SK-N-SH (cell line): ENCODE data around the gene MIER1. TPM values are rescaled to one million over a fixed set of nuclear protein-coding genes. Genes with fewer than 3 reads are reported as not detected.

Source experiments
- CTCF ChIA-PET: fragments of 300-600, 350-600 bp; formaldehyde crosslinking; extraction: SDS; loops from one replicate; lab custom pipeline; 2021; lab: Yijun Ruan, JAX
- POLR2A ChIA-PET: fragments of 350-600 bp; sonication (Branson Sonifier 250); formaldehyde crosslinking; extraction: SDS; loops from one replicate; lab custom pipeline; 2020; ENCODE audit warnings: antibody characterized with exemption, inconsistent platforms; lab: Yijun Ruan, JAX
- DNase-seq: peaks from one replicate; pipeline ENCODE4 v3.0.0; 2012
- H2AFZ ChIP-seq: fragments of 200-600 bp; sonication (generic); 2 replicates; pipeline ENCODE4 v1.8.1; 2016; ENCODE audit warnings: antibody characterized with exemption, mild to moderate bottlenecking, low read depth
- H3F3A ChIP-seq: fragments of 200-600 bp; sonication (generic); replicated peaks from 2 replicates; pipeline ENCODE3; 2016; ENCODE audit warnings: antibody characterized with exemption, mild to moderate bottlenecking; ENCODE audit not compliant: insufficient read depth
- H3K27ac ChIP-seq, 2 experiments: fragments of 200-500 bp in 1 of 2; fragments of 200-600 bp in 1 of 2; sonication (Bioruptor generic) in 1 of 2; sonication (generic), shearing (Covaris generic) in 1 of 2; 2 replicates each; pipeline versions ENCODE4 v1.5.1 to v1.6.1; 2014 to 2016; ENCODE audit warnings: low read depth in 2 of 2, inconsistent platforms in 1 of 2, low read length in 1 of 2, mild to moderate bottlenecking in 1 of 2, mixed read lengths in 1 of 2
- H3K27me3 ChIP-seq: fragments of 200-600 bp; sonication (generic), shearing (Covaris generic); 2 replicates; pipeline ENCODE4 v1.6.1; 2016; ENCODE audit warnings: mixed run types; ENCODE audit not compliant: insufficient read depth
- H3K36me3 ChIP-seq, 2 experiments: fragments of 200-500 bp in 1 of 2; fragments of 200-600 bp in 1 of 2; sonication (Bioruptor generic) in 1 of 2; sonication (generic) in 1 of 2; replicated peaks in 1 of 2; 2 replicates each; pipeline versions ENCODE3 to v1.5.1; 2014 to 2016; ENCODE audit warnings: low read length in 1 of 2, mild to moderate bottlenecking in 1 of 2; ENCODE audit not compliant: insufficient read depth in 2 of 2, control insufficient read depth in 1 of 2
- H3K4me1 ChIP-seq, 2 experiments: fragments of 200-500 bp in 1 of 2; fragments of 200-600 bp in 1 of 2; sonication (Bioruptor generic) in 1 of 2; sonication (generic), shearing (Covaris generic) in 1 of 2; 2 replicates each; pipeline versions ENCODE4 v1.5.1 to v1.6.1; 2014 to 2016; ENCODE audit warnings: low read depth in 1 of 2, low read length in 1 of 2, mixed run types in 1 of 2; ENCODE audit not compliant: insufficient read depth in 2 of 2, control insufficient read depth in 1 of 2
- H3K4me2 ChIP-seq: fragments of 200-600 bp; sonication (generic), shearing (Covaris generic); 2 replicates; pipeline ENCODE4 v1.6.1; 2017; ENCODE audit warnings: mixed run types
- H3K4me3 ChIP-seq, 2 experiments: fragments of 200-500 bp in 1 of 2; fragments of 200-600 bp in 1 of 2; sonication (Bioruptor generic) in 1 of 2; sonication (generic), shearing (Covaris generic) in 1 of 2; 2 replicates each; pipeline versions ENCODE4 v1.5.1 to v1.8.1; 2014 to 2016; ENCODE audit warnings: low read depth in 2 of 2, inconsistent platforms in 1 of 2, low read length in 1 of 2, mild to moderate bottlenecking in 1 of 2, mixed read lengths in 1 of 2, moderate library complexity in 1 of 2
- H3K79me2 ChIP-seq: fragments of 200-600 bp; sonication (generic); 2 replicates; pipeline ENCODE4 v1.8.1; 2017; ENCODE audit warnings: mild to moderate bottlenecking; ENCODE audit not compliant: insufficient read depth
- H3K9ac ChIP-seq: fragments of 200-600 bp; sonication (generic); 2 replicates; pipeline ENCODE4 v1.6.1; 2017; ENCODE audit warnings: mixed run types
- H3K9me2 ChIP-seq: fragments of 200-600 bp; sonication (generic); 2 replicates; pipeline ENCODE4 v1.6.1; 2017; ENCODE audit warnings: mixed run types
- H3K9me3 ChIP-seq: fragments of 200-600 bp; sonication (generic); 2 replicates; pipeline ENCODE4 v1.6.1; 2017; ENCODE audit warnings: mixed run types, mild to moderate bottlenecking, moderate library complexity
- H4K20me1 ChIP-seq: fragments of 200-600 bp; sonication (generic); 2 replicates; pipeline ENCODE4 v1.6.1; 2017; ENCODE audit warnings: mild to moderate bottlenecking, mixed run types; ENCODE audit not compliant: insufficient read depth
- CHD2 ChIP-seq: fragments of 150-350 bp; IDR thresholded peaks from 2 replicates; pipeline ENCODE4 v1.6.1; 2018; ENCODE audit warnings: low read length; ENCODE audit not compliant: partially characterized antibody
- ELF1 ChIP-seq: IDR thresholded peaks from 2 replicates; pipeline ENCODE4 v1.4.0; 2012
- FOXJ3 ChIP-seq: sonication (generic); formaldehyde crosslinking; IDR thresholded peaks from 2 replicates; pipeline ENCODE4 v1.5.1; 2020; ENCODE audit warnings: mild to moderate bottlenecking, missing genetic modification reagents
- FOXM1 ChIP-seq: IDR thresholded peaks from 2 replicates; pipeline ENCODE4 v1.4.0; 2012; ENCODE audit warnings: low read depth, mild to moderate bottlenecking
- IRF3 ChIP-seq: fragments of 150-350 bp; IDR thresholded peaks from 2 replicates; pipeline ENCODE4 v1.6.1; 2016; ENCODE audit warnings: mild to moderate bottlenecking, low read depth, low read length
- MAX ChIP-seq: IDR thresholded peaks from 2 replicates; pipeline ENCODE4 v1.4.0; 2012; ENCODE audit warnings: low read depth
- POLR2AphosphoS5 ChIP-seq: IDR thresholded peaks from 2 replicates; pipeline ENCODE4 v1.6.1; 2012; ENCODE audit warnings: low read depth, low read length
- RCOR1 ChIP-seq: fragments of 150-350 bp; IDR thresholded peaks from 2 replicates; pipeline ENCODE4 v1.6.1; 2017; ENCODE audit warnings: antibody characterized with exemption, low read length
- REST ChIP-seq: IDR thresholded peaks from 2 replicates; pipeline ENCODE4 v1.6.1; 2012; ENCODE audit warnings: mild to moderate bottlenecking, low read depth, low read length, moderate library complexity
- RFX5 ChIP-seq: IDR thresholded peaks from 2 replicates; pipeline ENCODE4 v1.6.1; 2012; ENCODE audit warnings: mild to moderate bottlenecking, improper control_type of control experiment, low read length
- SIN3A ChIP-seq: IDR thresholded peaks from 2 replicates; pipeline ENCODE4 v1.6.1; 2012; ENCODE audit warnings: low read depth, mild to moderate bottlenecking, low read length, moderate library complexity, borderline replicate concordance
- TCF12 ChIP-seq: IDR thresholded peaks from 2 replicates; pipeline ENCODE4 v1.4.0; 2012
- TEAD4 ChIP-seq: IDR thresholded peaks from 2 replicates; pipeline ENCODE4 v1.4.0; 2012; ENCODE audit warnings: mild to moderate bottlenecking, borderline replicate concordance; ENCODE audit not compliant: insufficient read depth
- WGBS: methylation state at CpG from one replicate; pipeline ENCODE4 v1.1.6; 2017; ENCODE audit warnings: low lambda C conversion rate; 5-methylcytosine and 5-hydroxymethylcytosine counted together
- polyA plus RNA-seq, 3 experiments: library from polyadenylated mRNA; depleted of rRNA; stranded (reverse); fragments of >200 nt; gene quantifications; 2 replicates each; pipeline ENCODE4 v1.2.3, GENCODE V29; 2012

MIER1 gene
- polyA plus RNA-seq, 1 of the 3 experiments (the other 2 are of a cell fraction): 4.4 TPM

GRCh38 chr1:66980745-66981367 is 56.1 kb downstream of the MIER1 start:
- peaks cover 76 to 86% of the 10 kb centered on the region in 2 experiments for H3K36me3 ChIP-seq
- no peak for TF ChIP-seq TEAD4
- no peak for TF ChIP-seq SIN3A
- no peak for TF ChIP-seq IRF3
- no peak for TF ChIP-seq CHD2
- TF ChIP-seq REST: no peak
- no peak for TF ChIP-seq POLR2AphosphoS5
- TF ChIP-seq TCF12: no peak
- no peak for TF ChIP-seq RCOR1
- TF ChIP-seq FOXM1: no peak
- TF ChIP-seq ELF1: no peak
- TF ChIP-seq FOXJ3 (CRISPR knock-in tag): no peak
- no peak for TF ChIP-seq MAX
- TF ChIP-seq RFX5: no peak
- ChIA-PET POLR2A (no interaction called here), CTCF (interaction anchor here (0.7 to 2.7 kb wide), 3 partner anchors 15 to 230 kb away, joined by 3 to 10 read pairs (median 3); no protein-coding TSS in a partner anchor)
- H3K9ac ChIP-seq: no peak overlapping the region
- 96% methylated on average over 1 of the region's 1 CpG for WGBS
- no peak overlapping the region for H2AFZ ChIP-seq
- peak overlapping the region in 1 of 2 experiments; percentile 22; a peak in 1 of 4 replicates for H3K27ac ChIP-seq
- no peaks in the 10 kb centered on the region; a peak in 1 of 4 replicates for H3K4me1 ChIP-seq
- H4K20me1 ChIP-seq: no peaks in the 10 kb centered on the region
- H3K9me3 ChIP-seq: no peaks in the 10 kb centered on the region
- H3K9me2 ChIP-seq: no peaks in the 10 kb centered on the region
- no peaks in the 10 kb centered on the region for H3K27me3 ChIP-seq
- no peak overlapping the region for H3K4me3 ChIP-seq
- no peak for DNase-seq
- H3K4me2 ChIP-seq: no peak overlapping the region
- H3K79me2 ChIP-seq: no peaks in the 10 kb centered on the region
- H3F3A ChIP-seq: peaks cover 9% of the 10 kb centered on the region
